NCI-H526 treated with DMSO at 0.1 percent for 48 hours (cell line): ENCODE measurements around the gene CRTC1.

Source experiments
- DNase-seq: peaks from one replicate; lab custom pipeline; 2025; lab: John Stamatoyannopoulos, UW

The CRTC1 gene

DNA sequence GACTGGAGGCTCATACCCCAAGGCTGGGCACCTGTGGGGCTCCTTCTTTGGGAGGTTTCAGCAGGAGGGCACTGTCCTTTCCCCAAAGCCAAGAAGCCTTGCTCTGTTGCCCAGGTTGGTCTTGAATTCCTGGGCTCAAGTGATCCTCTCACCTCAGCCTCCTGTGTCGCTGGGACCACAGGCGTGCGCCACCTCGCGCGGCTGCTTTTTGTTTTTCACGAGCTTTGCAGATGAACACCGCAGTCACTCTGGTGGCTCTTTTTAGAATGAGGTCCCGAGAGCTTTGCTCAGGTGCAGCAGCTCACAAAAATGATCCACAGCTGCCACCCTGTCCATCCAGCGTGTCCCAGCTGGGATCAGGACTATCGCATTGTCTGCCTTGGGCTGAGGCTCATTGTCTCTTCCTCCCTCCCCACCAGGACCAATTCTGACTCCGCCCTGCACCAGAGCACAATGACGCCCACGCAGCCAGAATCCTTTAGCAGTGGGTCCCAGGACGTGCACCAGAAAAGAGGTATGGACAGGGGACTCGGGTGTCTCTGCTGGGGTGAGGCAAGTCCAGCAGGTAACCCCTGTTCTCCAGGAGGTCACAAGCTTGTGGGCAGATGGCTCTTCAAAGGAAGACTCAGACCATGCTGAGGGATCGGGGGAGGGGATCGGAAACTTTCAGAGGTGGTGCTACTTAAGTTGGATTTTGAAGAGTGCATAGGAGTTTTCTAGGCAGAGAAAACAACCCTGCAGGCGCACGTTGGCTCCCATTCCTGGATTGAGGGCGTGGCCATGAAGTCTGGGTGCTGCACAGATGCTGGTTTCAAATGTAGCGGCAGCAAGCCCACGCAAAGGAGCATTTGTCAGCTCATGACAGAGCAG lies 66.1 kb downstream of the CRTC1 start:
- DNase-seq: no peak

DNA sequence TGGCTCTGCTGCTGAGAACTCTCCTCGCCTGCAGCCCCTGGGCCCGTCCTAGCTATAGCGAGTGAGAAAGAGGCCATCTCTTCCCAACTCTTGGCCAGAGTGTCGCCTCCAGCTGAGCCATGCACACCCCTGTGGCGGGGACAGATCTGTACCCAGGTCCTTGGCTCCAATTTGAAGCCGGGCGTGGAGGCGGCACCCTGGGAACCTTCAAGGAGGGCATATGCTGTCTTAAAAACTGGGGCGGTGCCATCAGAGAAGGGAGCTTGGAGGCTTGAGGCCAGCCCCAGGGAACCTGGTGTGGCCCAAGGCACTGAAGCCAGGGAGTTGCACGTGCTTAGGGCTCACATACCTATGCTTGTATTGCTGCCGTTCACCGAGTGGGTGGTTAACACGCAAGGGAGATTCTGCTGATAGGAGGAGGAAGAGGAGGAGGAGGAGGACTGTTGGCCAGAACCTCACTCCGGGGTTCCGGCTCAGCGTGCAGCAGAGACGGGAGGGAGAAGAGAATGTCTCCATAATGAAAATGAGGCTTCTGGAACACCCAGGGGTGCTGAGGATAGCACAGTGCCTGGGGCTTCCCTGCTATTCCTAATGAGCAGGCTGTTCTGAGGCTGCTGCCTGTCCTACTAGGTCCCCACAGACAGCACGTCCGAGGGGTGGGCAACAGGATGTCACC lies 67.0 kb downstream of the CRTC1 start:
- no peak for DNase-seq

DNA sequence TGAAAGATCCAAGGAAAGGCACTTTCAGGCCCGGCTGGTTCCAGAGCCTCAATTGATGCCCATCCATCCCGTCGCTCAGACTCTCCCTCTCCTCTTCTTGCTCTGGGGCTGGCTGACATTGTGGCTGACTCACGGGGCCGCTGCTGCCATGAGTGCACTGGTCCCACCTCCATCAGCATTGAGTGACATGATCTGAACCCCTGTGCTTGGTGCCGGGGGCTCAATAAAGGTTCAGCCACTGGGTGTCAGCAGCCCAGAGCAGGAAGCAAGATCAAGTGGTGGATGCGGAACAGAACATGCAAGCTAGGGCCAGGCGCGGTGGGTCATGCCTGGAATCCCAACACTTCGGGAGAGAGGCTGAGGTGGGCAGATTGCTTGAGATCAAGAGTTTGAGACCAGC lies 68.1 kb downstream of the CRTC1 start:
- DNase-seq: no peak

DNA sequence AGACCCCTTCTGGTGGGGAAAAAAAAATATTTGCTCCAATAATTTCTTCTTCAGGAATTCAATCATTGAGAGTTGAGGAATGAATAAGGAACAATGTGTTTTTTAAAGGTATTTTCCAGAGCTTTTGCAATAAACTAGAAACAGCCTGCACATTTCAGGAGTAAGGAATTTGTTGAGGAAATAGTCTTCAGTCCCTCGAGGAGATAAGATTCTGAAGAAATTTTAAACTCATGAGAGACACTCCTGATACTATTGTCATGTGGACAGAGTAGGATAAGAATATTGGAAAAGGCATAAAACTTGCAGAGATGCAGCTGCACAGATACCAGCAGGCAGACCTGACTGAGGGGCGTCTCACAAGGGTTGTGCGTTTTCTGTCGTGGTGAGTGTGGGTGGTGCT lies 71.0 kb downstream of the CRTC1 start:
- DNase-seq: no peak

DNA sequence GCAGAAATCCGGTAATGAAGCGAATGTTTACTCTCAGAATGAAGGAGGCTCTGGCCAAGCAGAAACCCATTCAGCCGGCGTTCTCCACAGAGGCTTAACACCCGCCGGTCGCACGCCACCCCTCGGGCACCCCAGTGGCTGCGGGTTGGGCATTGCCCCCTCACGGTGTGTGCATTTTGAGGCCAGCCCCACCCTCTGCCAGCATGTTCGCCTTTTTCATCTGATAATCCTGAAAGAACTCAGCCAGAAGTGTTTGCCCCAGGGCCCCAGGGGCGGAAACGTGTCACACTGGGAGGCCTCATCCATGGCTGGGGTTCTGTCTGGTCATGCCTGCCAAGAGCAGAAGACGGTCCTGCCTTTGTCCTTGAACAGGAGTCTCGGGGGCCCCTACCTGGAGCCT lies 73.4 kb downstream of the CRTC1 start:
- no peak for DNase-seq

DNA sequence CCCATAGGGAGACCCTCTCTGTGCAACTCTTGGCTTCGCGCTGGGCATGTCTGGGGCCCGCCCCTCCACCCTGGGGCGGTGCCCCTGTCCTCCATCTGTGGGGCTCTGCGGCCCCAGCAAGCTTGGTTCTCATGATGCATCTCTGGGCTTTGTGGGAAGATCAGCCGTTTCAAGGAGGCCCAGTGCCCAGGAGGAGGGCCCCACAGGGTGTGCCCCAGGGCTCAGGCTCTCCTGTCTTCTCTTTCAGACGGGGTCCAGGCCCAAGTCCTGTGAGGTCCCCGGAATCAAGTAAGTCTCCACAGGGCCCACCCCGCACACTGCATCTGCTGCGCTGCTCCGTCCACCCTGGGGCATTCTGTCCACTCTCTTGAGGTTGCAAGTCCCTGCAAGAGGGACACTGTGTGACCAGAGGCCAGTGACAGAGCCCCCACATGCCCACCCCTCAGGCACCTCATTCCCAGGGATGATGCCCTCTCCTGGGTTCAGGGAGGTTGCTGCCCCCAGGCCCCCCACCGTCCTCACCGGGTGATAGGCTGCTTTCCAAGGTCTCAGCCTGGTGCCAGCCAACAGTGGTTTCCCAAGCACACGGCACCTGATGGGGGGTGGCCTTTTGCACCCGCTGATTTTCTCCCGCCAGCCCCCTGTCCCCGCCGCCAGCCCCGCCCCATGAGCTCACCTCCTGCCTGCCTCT lies 76.0 kb downstream of the CRTC1 start:
- no peak for DNase-seq

DNA sequence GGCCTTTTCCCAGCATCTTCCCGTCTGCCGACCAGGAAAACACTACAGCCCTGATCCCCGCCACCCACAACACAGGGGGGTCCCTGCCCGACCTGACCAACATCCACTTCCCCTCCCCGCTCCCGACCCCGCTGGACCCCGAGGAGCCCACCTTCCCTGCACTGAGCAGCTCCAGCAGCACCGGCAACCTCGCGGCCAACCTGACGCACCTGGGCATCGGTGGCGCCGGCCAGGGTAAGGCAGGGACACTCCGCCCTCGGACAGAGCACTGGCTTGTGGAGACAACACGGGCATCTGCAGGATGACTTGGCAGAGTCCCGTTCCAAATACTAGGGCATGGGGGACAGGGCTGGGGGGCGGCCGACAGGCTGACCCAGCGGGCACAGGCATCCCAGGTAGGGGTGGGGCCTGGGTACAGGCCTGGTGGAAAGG lies 76.5 kb downstream of the CRTC1 start:
- DNase-seq: no peak

DNA sequence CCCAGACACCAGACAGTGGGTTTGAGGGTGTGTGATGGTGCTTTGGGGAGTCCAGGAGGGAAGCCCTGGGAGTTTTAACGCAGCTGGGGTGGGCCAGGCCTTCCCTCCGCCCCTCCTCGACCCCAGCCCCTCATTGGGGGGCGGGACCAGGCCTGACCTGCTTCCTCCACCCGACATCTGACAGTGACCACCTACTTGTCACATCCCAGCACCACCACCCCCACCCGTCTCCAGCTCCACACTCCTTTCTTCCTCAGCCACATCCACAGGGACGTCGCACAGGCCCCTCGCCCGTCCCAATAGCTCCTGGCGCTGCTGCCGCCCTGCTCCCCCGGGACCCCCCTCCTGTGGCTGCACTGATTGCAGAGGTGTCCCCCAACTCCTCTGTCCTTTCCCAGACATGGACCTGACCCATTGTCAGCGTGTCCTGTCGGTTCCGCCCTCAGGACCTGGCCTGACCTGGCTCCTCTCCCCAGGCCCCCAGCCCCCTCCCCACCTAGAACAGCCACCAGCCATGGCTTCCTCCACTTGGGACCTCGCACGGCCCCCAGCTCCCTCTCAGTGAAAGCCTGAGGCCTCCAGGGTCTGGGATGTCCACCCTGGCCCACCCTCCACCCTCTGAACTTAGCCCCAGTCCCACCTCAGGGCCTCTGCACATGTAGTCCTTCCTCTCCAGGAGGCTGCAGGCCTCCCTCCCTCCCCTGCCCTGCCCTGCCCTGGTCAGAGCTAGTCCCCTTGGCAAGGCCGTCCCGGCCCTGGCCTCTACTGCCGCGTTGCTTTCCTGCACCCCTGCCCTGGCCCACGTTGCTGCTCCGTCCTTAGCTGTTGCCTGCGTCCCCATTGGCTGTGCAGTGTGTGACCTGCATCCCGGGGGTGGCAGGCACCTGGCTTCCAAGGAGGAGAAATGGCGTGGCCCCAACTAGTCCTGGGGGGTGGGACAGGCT lies 77.2 kb downstream of the CRTC1 start:
- no peak for DNase-seq

DNA sequence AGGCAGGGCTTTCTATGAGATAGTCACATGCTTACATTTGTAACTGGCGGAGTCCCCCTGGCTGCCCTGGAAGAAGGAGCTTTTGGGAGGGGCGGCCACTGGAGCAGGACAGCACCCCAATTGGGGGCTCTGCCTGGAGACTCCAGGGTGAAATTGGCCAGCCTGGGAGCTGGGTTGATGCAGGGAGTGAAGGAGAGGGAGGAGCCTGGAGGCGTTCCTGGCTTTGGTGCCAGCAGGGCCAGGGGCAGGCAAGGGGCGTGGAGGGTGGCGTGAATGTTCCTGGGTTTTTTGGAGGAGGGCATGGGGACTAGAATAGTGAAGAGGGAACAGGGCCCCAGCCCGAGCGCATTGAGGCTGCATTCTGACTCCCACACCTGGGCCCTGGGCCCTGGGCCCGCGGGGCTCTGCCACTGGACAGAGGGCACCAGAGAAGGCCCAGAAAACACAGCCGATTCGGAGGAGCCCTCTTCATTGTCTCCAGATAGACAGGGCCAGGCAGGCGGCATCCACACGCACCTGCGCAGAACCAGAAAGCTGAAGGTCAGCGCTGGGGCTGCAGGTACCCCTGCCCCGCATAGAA lies 78.1 kb downstream of the CRTC1 start:
- DNase-seq: no peak

DNA sequence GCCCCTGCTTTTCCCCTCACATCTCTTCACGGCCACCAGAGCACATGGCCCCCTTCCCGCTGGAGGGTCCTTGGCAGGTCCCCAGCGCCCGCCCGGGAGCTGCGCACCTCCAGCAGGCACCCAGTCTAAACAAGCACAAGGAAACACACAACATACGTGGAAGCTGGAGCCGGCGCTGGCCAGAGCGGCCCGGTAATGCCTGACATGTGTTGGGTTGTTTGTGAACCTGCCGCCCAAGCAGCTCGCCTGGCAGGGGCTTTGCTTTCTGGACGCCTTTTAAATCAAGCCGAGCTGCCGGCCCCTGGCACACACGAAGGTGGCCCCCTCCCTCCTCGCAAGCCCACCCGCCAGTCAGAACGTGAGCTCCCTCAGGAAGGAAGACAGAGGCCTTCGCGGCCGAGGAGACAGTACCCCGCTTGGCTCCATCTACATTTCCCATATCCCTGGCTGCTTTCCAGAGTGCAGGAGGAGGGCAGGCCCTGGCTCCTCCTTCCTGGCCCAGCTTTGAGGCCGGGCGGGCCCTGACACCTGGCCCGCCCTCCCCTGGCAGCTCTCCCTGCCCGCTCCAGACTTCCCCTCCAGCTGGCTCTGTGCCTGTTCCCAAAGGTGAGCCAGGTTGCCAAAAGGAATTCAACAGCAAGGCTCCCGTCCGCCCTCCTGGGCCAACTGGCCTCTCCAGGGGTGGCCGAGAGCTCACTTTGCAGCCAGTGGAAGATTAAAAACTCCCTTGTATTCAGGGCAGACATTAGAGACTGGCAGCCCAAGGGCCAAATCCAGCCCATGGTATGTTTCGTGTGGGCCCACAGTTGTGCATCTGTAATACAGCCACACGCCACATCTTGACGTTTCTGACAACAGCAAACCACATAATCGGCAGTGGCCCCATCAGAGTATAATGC lies 78.9 kb downstream of the CRTC1 start:
- DNase-seq: no peak

DNA sequence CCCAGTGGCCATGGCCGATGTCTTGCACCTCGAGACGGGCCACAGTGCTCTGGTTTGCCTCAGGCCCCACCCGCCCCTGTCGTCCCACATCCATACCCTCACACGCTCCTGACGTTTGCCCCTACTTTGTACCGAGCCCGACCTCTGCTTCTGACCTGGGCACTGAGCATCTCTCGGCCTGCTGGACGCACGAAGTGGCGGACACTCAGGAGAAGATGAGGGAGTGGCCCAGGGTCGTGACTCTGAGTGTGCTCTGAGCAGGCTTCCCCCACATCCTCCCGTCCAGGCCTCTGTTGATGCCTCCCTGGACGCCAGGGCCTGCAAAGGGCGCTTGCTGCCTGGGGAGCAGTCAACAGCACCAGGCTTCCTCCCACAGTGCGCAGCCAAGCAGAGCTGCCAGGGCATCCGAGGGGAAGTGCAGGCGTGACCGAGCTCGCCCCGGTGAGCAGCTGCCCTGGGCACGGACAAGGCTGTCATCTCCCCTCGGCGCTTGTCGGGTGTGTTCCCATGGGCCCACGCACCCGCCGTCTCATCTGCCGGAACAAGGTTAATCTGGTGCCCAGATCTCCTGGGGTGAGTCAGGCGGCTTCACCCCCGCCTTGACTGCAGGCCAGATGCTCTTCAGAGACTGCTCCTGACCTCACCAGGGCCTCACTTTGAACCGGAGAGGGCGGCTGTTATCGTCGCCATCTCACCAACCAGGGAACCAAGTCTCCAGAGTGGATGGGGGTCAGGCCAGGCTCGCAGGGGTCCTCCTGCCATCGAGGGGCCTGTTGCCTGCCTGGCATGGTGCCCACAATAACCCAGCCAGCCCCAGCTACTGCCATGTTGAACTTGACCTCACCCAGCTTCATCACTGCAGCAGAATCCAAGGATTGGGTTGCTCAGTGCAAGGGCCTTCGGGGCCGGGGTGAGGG lies 80.5 kb downstream of the CRTC1 start:
- no peak for DNase-seq

DNA sequence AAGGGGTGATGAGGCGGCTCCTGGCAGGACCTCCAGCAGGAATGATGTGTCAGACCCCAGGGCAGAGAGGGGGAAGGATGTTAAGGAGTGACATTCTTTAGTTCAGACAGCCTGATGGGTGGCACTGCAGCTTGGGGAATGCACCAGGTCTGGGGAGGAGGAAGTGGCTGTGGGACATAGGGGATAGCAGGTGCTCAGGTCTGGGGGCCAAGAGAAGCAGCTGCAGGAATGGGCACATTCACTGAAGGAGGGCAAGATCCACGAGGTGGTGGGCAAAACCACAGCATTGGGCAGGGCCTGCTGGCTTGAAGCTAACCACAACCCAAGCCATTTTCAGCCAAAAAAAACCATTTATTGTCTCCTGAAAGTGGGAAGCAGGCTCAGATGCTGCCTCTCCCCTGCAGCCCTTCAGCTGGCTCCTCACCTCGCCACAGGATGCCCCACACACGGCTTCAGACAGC lies 81.1 kb downstream of the CRTC1 start:
- no peak for DNase-seq

DNA sequence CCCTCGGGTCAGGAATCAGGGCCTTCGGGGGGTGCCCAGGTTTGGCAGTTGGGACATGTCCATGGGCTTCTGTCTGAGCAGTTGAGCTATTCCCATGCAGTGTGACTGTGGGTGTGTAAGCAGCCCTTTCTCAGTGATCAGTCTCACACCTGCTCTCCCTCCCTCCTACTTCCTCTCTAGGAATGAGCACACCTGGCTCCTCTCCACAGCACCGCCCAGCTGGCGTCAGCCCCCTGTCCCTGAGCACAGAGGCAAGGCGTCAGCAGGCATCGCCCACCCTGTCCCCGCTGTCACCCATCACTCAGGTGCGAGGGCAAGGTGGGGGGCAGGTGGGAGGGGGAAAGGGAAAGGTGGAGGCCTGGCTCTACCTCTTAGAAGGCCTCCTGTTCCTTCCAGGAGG lies 81.7 kb downstream of the CRTC1 start:
- DNase-seq: no peak

DNA sequence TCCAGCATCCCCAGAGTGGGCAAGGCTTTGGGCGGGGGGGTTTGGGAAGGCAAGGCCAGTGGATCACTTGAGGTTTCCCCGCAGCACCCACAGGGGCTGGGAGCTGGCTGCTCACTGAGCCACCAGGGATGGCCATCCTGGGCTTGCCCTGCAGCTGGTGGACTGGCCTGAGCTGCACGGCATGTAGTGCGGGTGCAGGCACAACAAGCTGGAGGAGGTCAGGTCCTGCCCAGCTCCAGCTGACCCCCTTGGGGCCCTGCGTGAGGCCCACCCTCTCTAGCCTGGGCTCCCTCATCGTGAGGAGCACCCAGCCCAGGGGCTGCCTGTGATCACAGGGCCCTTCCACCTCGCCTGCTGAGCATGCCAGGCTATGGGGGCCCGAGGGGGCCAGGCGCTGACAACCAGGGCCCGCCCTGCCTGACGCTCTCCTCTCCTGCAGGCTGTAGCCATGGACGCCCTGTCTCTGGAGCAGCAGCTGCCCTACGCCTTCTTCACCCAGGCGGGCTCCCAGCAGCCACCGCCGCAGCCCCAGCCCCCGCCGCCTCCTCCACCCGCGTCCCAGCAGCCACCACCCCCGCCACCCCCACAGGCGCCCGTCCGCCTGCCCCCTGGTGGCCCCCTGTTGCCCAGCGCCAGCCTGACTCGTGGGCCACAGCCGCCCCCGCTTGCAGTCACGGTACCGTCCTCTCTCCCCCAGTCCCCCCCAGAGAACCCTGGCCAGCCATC lies 84.7 kb downstream of the CRTC1 start:
- no peak for DNase-seq

DNA sequence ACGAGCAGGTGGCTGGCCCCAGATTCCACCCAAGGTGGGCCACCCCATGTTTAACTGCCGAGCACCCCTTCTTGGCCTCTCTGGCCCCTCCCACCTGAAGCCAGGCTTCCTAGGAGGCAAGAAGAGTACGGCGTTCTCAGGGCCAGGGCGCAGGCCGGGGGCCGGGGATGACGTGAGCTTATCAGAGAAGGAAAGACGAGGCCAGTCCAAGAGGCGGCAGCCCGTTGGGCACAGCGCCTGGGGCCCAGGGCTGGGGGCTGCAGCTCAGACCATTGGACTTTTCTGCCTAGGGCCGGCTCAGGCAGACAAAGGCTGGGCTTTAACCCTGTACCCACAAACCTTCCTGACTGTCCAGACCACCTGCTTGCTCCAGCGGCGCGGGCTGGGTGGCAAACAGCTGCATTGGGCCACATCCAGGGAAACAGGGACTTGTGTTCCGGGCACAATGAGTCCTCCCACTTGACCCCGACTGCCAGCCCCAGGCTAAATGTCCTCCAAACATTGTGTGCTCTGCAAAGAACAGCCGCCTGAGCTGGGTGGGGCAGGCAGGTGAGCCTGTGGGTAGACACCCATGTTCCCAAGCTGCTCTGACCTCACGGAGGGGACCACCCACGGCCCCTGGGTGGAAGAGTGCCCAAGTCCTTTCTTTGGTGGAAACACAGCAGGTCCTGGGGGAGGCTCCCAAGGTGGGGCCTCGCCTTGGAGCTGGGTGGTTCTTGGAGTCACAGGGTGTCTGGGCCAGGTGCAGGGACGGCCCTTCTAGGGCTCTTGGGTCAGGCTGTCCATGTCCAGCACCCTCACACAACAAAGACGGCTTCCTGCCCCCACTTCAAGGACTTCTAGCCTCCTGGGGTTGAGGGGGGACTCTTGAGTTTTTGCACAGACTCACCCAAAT lies 85.8 kb downstream of the CRTC1 start:
- DNase-seq: no peak

DNA sequence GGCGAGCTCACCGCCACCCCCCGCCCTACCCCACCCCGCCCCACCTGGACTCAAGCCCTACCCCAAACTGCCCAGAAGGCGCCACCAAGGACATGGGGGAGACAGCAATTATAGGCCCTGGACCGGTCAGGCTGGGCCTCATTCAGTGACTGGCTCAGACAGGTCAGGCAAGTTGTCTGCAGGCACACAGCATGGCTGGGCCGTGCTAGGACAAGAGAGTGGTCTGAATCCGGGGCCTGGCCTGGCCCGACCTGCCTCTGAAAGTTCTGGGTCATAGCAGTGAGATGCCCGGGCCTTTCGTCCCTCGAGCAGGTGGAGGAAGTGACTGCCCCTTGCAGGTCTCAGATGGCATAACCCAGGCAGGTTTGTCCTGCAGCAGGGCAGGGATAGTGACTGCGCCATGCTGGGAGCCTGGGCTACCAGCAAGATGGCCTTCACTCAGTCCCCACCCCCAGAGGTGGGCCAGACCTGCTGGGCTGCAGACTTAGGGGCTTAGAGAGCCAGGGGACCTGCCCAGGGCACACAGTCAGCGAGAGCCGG lies 86.6 kb downstream of the CRTC1 start:
- no peak for DNase-seq

DNA sequence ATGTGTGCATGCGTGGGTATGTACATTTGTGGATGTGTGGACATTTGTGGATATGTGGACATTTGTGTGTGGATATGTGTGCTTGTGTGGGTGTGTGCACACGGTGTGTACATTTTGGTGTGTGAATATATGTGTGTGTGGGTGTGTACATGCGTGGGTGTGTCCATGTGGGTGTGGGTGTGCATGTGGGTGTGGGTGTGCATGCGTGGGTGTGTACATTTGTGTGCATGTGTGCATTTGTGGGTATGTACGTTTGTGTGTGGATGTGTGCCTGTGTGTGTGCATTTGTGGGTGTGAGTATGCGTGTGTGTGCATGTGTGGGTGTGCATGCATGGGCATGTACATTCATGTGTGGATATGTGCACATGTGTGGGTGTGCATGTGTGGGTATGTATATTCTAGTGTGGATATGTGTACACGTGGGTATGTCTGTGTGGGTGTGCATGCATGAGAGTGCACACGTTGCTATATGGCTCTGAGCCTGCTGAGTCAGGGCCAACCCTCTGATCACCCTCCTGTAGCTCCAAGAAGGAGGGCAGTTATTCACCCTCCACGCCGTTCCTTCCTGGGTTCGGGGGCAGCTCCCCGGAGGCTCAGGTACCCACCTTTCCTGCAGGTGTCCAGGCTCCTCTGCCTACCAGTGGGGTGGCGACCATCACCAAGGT lies 87.3 kb downstream of the CRTC1 start:
- DNase-seq: no peak
